Stimulated activated CD4-positive, alpha-beta T cell treated with anti-CD3 and anti-CD28 coated beads, TNF-alpha, amount 100 ng/mL, for 48 hours (primary cell): ENCODE results near the gene ITIH4.

Experiments
- DNase-seq, 3 donors: peaks; one replicate each; pipeline ENCODE4 v3.0.0-alpha.2; 2020; ENCODE audit warnings: low read depth in 3 of 3

The ITIH4 gene

DNA sequence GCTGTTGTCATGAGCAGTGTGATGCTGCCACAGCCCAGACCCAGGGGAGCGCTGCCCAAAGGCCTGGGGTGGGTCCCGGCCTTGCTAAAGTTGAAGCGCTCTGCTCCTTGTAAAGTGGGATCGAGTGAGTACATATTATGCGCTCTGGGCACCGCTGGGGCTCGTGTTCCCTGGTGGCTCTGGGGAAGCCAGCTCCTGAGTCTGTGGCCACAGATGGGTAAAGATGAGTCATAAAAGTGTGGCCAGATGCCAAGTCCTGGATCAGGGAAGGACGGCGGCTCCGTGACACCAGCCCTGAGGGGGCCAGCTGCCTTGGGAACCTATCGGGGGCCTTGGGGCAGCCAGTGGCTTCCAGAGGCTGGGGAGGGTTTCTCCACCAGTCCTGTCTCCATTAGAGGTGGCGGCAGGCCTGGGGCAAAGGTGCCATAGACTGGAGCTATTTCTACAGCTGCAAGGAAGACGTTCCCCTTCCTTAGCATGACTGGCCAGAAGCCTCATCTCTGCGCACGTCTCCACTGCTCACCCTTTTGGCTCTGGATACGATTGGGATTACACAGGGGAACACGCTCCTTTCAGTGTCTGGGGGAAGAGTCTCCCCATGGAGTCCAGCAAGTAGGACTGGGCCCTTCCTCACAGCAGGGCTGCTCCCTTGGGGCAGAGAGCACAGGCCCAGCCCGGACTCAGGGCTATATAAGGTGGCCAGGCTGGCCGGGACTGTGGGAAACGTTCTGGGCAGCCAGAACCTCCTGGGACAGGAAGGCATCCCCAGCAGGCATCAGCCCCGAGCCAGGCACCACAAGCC is 1.2 kb upstream of the ITIH4 start:
- no peak for DNase-seq

DNA sequence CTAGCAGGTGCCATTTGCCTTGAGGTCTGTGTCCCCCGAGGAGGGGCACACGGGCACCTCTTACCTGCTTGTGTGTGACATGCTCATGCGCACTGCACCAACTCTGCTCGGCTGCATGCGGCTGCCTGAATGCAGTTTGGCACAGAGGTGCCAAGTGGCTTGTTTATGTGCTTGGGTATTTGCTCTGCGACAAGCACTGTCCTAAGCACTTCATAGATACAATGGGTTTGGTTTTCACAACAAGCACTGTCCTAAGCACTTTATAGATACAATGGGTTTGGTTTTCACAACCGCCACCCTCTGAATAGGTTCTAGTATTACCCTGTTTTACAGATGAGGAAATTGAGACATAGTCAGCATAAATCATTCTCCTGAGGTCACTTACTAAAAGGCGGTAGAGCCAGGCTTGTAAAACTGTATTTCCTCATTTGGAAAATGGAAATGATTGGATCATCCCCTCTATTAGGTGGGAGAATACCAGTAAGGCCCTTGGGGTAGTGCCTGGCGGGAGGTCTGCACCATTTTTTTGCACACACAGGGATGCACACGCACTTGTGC is 487 bp downstream of the ITIH4 start:
- DNase-seq: no peak

DNA sequence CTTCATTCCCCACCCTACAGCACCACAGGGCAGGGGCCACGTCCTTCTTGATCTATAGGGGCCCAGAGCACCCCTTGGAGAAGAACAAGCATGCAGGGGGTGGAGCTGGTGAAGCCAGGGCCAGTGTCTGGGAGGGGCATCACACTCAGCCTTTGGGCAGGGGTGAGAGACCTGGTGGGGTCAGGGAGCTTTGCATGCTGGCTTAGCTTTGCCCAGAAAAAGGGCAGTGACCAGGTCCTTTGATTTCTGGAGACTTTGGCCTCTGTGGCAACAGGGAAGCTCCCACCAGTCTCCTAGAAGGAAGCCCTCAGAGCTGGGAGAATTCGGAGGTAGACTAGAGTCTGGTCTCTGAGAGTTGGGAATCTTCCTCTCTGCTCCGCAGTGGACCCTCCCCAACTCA is 990 bp downstream of the ITIH4 start:
- DNase-seq: no peak

DNA sequence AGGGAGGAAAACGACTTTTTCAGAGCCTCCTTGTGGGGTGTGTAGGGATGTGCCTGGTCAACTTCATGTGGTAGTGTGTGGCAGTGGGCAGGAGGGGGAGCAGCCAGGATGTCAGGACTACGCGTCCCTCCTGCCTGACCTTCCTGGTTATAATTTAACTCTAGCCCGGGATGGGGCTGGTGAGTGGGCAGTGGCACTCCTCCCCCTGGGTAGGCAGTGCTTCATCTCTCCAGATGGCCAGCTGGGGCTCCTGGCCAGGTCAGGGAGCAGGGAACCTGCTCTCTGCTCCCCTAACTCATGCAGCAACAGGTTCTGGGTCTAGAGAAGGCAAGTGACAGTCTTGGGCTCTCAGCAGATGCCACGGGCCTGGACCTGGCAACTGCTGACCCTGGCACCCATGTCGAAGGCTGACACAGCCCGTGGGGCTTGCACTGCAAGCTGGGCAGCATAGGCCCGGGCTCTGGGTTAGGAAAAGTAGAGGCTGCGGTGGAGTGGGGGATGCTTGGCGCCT is 2.6 kb downstream of the ITIH4 start:
- no peak for DNase-seq

DNA sequence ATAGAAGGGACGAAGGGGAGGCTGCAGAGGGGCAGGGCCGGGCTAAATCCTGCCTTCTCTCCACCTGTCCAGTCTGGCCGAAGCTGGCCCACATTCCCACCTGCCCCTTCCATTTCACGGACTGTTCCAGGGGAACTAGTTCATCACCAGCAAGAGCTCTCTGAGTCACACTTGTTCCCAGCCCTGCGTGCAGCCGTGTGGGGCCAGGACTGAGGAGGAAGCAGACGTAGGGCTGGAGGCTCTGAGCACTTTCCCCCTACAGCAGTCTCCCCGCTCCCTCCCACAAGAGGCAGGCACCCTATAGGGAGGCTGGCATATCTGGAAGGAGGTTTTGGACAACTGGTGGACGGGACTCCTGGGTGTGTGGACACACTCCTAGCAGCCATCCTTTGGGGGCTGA is 3.0 kb downstream of the ITIH4 start:
- DNase-seq: no peak

DNA sequence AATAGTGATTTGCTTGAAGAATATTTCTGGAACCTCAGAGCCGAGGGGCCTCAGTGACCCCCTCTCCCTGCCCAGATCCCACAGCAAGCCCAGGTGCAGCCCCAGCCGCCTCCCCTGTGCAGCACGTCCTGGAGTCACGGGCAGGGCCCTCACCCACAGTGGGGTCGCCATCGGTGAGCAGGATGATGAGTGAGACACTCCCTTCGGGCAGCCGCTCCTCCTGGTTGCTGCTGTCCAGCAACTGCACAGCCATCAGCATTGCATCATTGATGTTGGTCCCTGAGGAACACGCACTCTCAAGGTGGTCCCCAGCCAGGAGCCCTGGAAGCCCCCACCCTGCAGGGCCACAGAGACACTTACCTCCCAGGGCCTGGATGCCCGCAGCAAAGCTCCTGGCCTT is 6.4 kb downstream of the ITIH4 start:
- no peak for DNase-seq

DNA sequence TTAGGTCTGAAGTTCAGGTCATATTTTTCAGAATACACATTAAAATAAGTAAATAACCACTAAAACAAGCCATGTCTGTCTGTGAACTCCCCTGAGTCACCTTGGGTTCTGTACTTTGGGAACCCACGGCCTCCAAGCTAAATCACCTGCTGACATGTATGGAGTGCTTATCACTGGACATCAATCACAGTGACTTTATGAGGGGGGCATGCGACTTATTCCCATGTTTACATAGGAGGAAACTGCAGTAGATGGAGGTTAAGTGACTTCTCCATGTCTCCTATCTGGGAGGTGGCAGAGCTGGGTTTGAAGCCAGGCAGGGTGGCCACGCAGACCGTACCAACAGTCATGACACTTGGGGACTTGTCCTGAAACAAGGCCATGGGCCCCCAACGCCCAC is 8.1 kb downstream of the ITIH4 start:
- no peak for DNase-seq

DNA sequence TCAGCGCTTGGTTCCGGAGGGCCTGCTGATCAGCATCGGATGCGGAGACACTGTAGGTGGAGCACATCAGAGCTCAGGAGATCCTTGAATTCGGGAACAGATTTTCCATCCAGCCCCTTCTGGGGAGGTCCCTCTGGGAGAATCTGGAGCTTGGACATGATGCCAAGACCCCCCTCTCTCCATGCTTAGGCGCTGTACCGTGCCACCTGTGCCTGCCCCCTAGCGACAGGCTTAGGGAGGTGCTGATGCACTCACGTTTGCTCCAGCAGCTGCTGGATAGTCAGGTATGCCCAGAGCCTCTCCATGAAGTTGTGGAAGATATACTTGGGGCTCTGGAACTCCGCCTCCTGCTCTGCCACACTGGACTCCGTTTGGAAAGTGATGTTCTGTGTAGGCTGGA is 9.7 kb downstream of the ITIH4 start:
- DNase-seq: peak in 1 of 3 donors; percentile 15

DNA sequence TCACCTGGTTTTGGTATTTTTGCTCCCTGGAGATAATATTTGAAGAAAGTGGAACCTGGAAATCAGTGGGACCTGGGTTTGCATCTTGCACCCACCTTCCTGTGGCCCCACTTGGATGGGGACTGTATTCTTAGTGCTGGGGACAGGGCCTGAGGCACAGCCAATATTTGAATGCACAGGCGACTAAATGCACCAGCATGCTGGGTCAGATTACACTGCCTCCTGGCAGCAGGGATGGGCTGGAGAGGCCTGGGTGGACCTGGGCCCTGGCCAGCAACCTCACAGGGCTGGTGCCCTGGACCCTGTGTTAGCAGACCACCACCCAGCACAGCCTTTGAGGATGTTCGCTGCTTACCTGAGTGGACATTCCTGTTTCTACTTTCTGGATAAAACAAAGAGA is 10.5 kb downstream of the ITIH4 start:
- DNase-seq: no peak

DNA sequence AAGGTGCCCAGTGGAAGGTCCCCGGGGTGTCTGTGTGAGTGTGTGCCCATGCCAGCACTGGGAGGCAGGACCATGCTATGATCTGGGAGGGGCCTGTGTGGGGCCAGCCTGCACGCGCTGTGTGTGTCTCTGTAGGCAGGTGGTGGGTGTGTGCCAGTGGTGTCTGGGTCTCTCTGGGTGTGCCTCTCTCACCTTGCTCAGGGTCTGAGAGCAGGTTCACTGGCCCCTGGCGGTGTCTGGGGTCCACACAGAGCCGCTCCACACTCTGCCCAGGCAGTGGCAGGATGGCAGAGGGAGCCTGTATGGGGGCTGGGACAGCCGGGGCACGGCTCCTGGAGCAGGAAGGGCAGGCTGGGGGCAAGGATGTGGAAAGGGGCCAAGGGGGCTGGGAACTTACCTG is 12.6 kb downstream of the ITIH4 start:
- no peak for DNase-seq

DNA sequence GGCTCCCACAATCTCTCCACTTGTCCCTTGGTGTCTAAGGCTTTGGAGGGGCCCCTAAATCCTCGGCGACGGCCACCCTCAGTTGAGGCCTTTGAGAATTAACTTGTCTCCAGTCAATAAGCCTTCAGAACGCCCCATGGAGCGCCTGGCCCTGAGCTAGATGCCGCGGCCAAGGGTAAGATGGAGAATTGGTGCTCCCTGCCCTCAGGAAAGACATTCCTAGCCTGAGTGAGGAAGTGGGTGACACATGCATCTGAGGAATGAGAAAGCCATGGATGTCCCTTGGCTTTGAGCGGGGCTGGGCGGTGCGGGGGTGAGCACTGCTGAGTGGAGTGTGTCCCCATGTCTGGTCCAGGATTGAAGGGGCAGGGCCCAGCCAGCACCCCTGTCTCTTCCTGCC is 13.3 kb downstream of the ITIH4 start:
- DNase-seq: no peak

DNA sequence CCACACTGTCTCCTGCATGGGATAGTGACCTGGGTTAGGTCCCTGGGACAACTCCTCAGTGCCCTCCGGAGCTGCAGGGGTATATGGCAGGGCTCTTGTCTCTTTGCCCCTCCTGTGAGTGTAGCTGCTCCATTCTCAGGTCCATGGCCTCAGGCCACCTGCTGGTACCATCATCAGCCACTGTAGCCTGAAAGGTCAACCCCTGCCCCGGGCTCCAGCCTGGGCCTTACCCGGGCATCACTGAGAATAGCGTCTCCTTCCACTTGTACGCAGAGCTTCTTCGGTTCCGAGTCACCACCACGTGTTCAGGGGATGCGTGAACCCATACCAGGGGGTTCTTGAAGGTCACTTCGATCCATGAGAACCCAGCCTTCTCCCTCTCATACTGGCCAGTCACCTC is 13.8 kb downstream of the ITIH4 start:
- no peak for DNase-seq

DNA sequence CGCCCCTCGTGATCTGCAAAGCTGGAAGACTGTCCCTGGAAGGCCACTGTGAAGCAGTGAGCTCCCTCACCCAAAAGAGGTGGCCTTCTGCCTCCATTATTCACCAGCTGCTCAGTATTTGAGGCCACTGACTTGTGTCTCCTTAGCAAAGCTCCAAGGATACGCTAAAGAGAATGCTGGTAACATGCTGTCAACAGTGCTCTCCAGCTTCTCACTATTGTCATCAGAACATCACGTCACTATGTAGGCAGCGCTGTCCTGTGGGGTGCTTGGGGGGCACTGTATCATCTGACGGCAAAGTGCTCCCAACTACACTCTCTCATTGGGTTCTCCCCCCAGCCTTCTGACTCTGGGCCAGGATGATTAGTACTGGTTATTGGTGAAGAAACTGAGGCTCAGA is 14.3 kb downstream of the ITIH4 start:
- DNase-seq: no peak

DNA sequence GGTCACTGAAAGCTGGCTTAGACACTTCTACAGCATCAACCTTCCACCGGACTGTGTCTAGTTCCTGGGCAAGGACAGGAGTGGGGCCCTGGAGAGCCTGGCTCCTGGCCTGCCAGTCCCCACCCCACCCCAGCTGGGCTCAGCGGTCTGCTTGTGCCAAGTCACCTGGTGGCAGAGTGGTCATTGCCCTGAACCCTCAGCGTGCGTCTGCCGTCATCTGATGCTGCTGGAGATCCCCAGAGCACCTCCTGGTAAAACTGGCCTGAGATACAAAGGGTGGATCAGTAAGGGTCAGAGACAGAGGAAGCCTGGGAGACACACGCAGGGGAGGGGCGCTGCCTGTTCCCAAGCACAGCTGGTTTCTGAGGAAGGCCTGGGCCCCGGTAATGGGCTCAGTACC is 16.7 kb downstream of the ITIH4 start:
- DNase-seq: no peak

DNA sequence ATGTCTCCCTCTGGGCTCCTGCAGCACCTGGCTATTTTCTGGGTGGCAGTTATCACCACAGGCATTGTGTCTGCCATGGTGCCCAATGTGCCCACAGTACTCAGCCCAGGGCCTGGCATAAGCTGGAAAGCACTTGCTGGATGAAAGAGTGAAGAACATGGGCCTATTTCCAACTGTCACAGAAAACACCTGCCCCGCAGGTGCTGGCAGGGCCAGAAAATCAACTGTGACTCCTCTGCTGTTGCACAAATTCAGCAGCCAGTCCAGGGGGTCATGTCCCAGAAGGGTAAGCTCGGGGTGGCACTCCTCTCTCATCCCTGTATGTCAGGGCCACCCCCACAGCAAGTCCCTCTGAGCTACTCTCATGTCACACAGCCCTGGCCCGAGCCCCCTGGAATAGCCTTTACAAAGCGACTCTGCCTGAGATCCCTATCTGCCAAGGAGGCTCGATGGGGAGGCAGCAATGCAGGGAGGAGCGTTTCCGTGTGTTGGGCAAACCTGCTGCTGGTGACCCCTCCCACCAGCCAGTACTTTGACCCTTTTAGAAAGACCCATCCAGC is 18.9 kb downstream of the ITIH4 start:
- DNase-seq: no peak

DNA sequence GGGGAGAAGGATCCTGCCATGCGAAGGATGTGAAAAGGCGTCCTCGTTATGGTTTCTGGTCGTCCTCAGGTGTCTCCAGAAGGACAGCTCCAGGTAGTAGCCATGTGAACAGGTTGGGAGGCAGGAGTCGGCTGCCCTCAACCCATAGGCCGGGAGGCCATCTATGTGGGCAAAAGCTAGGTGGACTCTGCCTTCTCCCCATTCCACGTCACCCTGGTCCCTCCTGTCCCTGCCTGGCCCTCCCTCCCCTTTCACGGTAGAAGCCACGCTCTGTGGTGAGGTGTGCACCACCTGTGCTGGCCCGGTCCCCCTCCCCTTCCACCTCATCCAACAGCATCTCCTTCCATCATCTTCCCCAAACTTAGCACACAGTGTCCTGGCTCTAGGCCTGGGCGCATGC is 19.5 kb downstream of the ITIH4 start:
- DNase-seq: no peak

DNA sequence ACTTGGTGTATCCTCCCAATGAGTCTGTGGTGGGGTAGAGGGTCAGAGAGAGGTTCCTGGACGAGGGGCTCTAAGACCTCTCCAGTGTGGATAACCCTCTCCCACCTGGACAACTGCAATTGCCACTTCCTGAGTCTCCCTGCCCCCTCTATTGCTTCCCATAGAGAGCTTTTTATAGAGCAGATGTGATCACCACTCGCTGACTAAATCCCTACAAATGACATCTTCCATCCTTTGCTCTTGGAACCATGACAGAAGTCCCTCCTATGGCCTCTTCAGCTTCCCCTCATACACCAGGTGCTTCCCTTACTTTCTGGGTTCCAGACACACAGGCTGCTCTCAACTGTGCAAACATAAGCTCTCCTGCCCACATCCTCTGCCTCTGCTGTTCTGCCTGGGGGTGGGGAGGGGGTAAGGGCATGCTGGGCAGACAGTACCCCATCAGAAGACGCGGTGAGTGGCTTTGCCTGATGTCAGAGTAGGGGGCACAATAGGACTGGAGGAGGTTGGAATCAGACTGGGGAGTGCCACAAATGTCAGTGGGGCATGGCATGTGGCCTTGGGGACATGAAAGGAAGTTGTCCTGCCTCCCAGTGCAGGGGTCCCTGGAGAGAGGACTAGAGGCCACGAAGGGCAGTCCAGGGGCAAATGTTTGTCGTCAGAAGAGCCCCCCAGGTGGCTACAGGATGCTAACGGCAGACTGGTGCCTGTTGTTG is 20.7 kb downstream of the ITIH4 start:
- no peak for DNase-seq

DNA sequence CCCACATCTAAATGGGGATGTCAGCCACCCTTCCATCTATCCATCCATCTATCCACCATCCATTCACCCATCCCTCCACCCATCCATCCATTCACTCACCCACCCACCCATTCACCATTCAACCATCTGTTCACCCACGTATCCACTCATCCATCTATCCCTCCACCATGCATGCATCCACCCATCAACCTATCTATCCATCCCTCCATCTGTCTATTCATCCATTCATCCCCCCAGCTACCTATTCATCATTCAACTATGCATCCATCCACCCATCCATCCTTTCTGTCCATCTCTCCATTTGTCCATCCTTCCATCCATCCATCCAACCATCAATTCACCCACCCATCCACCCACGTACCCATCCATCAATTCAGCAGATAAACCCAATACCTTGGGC is 21.3 kb downstream of the ITIH4 start:
- DNase-seq: no peak

DNA sequence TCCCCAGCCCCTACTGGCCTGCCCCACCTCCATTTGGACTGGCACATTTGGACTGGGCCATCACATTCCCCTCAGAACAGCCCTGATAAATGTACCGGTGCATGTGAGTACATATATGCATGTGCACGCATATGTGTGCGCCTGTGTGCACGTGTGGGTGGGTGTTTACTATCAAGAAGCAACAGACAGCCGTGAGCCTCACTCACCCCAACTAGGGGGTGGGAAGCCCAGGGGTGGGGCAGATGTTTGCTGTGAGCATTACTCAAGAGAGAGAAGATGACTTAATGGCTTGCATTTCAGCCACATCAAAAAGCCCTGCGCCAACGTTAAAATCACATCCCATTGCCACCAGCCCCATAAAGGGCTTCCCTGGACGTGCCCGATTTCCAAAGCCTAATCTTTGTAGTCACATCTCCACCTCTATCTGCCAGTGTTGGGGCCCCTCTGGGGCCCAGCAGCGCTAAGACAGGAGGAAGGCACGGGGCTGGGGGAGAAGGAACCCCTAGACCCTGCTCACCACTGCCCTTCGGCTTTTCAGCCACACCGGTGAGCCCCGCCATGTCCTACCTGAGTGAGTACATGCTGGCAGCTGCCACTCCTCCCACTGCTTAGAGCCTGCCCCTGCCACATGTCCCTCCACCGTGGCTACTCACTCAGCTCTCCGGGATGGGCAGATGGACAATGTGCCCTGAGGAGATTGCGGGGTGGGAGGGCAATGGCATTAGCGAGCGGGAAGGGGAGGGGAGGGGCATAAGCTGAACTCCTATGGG is 25.0 kb downstream of the ITIH4 start:
- no peak for DNase-seq

DNA sequence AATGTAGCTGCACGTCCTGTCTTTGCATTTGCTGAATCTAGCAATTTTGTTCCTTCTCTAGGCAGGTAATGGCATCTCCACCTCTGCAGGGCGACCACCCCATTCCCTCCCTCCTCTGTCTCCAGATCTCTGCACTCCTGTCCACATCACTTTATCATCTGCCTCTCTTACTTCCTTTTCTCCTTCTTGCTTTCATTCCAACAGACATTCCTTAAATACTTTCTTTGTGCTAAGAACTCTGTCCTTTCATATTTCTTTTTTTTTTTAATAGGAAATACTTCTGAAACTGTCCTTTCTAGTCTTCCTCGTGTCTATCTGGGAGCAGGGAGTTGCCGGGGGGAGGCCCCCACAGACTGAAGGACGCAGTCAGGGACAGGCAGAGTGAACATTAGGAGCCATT is 28.6 kb downstream of the ITIH4 start:
- DNase-seq: no peak

DNA sequence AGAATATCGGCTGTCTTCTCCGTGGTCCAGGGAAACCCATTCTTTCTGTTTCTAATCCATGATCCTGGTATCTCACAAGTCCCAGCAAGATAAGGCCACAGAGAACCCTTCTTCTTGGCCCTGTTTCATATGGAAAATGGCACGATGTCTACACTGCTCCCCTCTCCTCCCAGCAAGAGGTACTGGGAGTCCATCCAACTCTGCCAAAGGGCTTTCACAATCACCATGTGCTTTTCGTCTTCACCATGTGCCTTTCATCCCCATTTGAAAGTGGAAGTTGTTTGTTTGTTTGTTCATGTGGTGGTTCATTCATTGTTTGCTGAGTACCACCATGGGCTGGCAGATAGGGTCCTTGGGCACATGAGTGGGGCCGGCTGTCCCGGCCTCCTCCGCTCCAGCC is 30.4 kb downstream of the ITIH4 start:
- no peak for DNase-seq

DNA sequence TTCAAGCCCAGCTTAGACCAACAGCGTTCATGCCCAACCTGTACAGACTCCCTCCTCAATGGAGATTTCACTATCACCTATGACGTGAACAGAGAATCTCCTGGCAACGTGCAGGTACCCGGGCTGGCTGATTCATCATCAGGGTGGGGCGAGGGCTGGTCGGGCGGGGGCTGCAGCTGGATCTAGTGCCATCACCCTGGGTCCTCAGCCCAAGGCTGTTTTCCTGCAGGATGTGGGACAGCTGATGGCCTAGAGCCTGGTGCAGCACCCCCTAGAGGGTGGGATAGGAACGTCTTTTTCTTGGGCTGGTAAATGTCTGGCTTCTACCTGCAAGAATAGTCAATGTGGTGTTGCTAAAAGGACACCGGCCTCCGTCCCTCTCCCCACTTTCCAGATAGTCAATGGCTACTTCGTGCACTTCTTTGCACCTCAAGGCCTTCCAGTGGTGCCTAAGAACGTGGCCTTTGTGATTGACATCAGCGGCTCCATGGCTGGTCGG is 31.4 kb downstream of the ITIH4 start:
- no peak for DNase-seq
